ENCODE results near the gene ZFP14.
A peak's percentile ranks its signal among the peaks of the same experiment; 100 is the strongest.

The ZFP14 gene

GRCh38 chr19:36378625-36379509, at the start of gene ZFP14:
ZFP14 (minus strand) TSS chr19:36379201; CDS start chr19:36367892, 11,309 bp downstream.
- TF ChIP-seq, protein P1, sequence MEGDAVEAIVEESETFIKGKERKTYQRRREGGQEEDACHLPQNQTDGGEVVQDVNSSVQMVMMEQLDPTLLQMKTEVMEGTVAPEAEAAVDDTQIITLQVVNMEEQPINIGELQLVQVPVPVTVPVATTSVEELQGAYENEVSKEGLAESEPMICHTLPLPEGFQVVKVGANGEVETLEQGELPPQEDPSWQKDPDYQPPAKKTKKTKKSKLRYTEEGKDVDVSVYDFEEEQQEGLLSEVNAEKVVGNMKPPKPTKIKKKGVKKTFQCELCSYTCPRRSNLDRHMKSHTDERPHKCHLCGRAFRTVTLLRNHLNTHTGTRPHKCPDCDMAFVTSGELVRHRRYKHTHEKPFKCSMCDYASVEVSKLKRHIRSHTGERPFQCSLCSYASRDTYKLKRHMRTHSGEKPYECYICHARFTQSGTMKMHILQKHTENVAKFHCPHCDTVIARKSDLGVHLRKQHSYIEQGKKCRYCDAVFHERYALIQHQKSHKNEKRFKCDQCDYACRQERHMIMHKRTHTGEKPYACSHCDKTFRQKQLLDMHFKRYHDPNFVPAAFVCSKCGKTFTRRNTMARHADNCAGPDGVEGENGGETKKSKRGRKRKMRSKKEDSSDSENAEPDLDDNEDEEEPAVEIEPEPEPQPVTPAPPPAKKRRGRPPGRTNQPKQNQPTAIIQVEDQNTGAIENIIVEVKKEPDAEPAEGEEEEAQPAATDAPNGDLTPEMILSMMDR (IDR thresholded peaks at IDR 0.05; ENCODE audit: borderline replicate concordance, control extremely low read depth, extremely low read depth, insufficient read depth, missing control alignments): no peak
- DNase-seq (ENCODE audit: low spot score): peak; percentile 100
- in situ Hi-C loops (cut with MboI; ENCODE audit: low sequenced_read_pairs, unreplicated experiment): no loop called here

GRCh38 chr19:36423925-36424324, 44.9 kb upstream of the ZFP14 start:
- TF ChIP-seq, protein P1 (IDR thresholded peaks at IDR 0.05; ENCODE audit: borderline replicate concordance, control extremely low read depth, extremely low read depth, insufficient read depth, missing control alignments): no peak
- no peak for DNase-seq (ENCODE audit: low spot score)
- in situ Hi-C loops (cut with MboI; ENCODE audit: low sequenced_read_pairs, unreplicated experiment): no loop called here

DNA sequence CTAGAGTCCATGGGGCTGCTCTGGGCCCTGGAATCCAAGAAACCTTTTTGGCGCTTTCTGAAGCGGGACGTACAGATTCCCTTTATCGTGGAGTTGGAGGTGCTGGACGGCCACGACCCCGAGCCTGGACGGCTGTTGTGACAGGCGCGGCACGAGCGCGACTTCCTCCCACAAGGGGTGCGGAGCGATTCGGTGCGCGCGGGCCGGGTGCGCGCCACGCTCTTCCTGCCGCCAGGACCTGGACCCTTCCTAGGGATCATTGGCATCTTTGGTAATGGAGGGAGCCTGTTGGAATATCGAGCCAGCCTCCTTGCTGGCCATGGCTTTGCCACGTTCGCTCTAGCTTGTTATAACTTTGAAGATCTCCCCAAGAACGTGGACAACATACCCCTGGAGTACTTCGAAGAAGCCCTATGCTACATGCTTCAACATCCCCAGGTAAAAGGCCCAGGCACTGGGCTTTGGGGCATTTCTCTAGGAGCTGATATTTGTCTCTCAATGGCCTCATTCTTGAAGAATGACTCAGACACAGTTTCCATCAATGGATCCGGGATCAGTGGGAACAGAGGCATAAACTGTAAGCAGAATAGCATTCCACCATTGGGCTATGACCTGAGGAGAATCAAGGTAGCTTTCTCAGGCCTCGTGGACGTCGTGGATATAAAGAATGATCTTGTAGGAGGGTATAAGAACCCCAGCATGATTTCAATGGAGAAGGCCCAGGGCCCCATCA, 42.9 kb upstream of the ZFP14 start:
- in situ Hi-C loops (cut with MboI; ENCODE audit: low sequenced_read_pairs, unreplicated experiment): no loop called here
- TF ChIP-seq, protein P1 (IDR thresholded peaks at IDR 0.05; ENCODE audit: borderline replicate concordance, control extremely low read depth, extremely low read depth, insufficient read depth, missing control alignments): no peak
- no peak for DNase-seq (ENCODE audit: low spot score)

DNA sequence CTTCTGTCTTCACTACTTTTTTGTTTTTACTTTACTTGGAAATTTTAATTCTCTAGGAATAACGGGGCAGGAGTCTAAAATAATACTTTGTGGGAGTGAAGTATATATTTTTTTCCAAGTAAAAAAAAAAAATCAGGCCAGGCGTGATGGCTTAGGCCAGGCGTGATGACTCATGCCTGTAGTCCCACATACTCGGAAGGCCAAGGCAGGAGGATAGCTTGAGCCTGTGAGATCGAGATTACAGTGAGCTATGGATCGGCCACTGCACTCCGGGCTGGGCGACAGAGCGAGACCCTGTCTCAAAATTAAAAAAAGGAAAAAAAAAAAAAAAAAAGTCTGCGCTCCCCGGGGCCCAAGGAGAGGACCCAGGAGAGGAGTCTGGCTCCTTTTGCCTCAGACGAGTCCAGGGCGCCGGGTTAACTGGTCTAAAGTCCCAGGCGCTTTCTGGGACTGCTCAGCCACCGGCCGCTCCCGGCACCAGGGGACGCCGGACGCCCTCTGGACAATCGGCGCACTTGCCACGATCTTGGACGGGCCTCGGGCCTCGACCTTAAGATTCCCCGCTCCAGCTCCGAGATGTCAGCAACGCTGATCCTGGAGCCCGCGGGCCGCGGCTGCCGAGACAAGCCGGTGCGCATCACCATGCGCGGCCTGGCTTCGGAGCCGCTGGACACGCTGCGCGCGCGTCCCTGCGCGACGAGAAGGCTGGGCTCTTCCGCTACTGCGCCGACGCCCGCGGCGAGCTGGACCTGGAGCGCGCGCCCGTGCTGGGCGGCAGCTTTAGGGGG, 42.2 kb upstream of the ZFP14 start:
- no peak for DNase-seq (ENCODE audit: low spot score)
- TF ChIP-seq, protein P1 (IDR thresholded peaks at IDR 0.05; ENCODE audit: borderline replicate concordance, control extremely low read depth, extremely low read depth, insufficient read depth, missing control alignments): no peak
- in situ Hi-C loops (cut with MboI; ENCODE audit: low sequenced_read_pairs, unreplicated experiment): no loop called here

- TF ChIP-seq, protein P1 (IDR thresholded peaks at IDR 0.05; ENCODE audit: borderline replicate concordance, control extremely low read depth, extremely low read depth, insufficient read depth, missing control alignments): no peak
- peak; percentile 94 for DNase-seq (ENCODE audit: low spot score)
- in situ Hi-C loops (cut with MboI; ENCODE audit: low sequenced_read_pairs, unreplicated experiment): no loop called here
These were observed 39.4 kb upstream of the ZFP14 start, which contains the start of gene ZFP82 for GRCh38 chr19:36418287-36419001. ZFP82 (minus strand) TSS chr19:36418644; CDS start chr19:36409789, 8,855 bp downstream.
